SK-N-SH treated with all-trans-retinoic acid at 6 μM for 48 hours (cell line): ENCODE measurements around the gene CACNA1B.

Experiments used
- ATAC-seq: fragments of 200-7000 bp; cut with Tn5 transposase; 3 replicates; pipeline ENCODE4 v1.9.1; 2020; ENCODE audit warnings: mild to moderate bottlenecking, moderate library complexity
- ARNTL ChIP-seq: fragments of 450-650 bp; formaldehyde crosslinking; IDR thresholded peaks from 2 replicates; pipeline ENCODE4 v1.5.0; 2020; ENCODE audit warnings: low read depth, mild to moderate bottlenecking, moderate library complexity, borderline replicate concordance
- CREB5 ChIP-seq: fragments of 250-450 bp; sonication (Bioruptor Pico); IDR thresholded peaks from 2 replicates; pipeline ENCODE4 v1.5.1; 2020; ENCODE audit warnings: low read depth, mild to moderate bottlenecking, moderate library complexity
- CSDC2 ChIP-seq: fragments of 250-450 bp; sonication (Bioruptor Pico); IDR thresholded peaks from 2 replicates; pipeline ENCODE4 v1.5.0; 2020; ENCODE audit warnings: mild to moderate bottlenecking, moderate library complexity
- CSRNP3 ChIP-seq: fragments of 250-450 bp; sonication (Bioruptor Pico); IDR thresholded peaks from 2 replicates; pipeline ENCODE4 v1.5.1; 2021; ENCODE audit warnings: mild to moderate bottlenecking, moderate library complexity
- ESRRG ChIP-seq: fragments of 250-450 bp; sonication (Bioruptor Pico); IDR thresholded peaks from 2 replicates; pipeline ENCODE4 v1.6.1; 2021; ENCODE audit warnings: mild to moderate bottlenecking
- GLIS3 ChIP-seq: fragments of 250-450 bp; sonication (Bioruptor Pico); IDR thresholded peaks from 2 replicates; pipeline ENCODE4 v1.5.0; 2020; ENCODE audit warnings: mild to moderate bottlenecking, moderate library complexity
- ISL1 ChIP-seq: fragments of 250-450 bp; sonication (Bioruptor Pico); IDR thresholded peaks from 2 replicates; pipeline ENCODE4 v2.1.2; 2022; ENCODE audit warnings: mild to moderate bottlenecking, moderate library complexity
- OSR1 ChIP-seq: fragments of 250-450 bp; sonication (Bioruptor Pico); IDR thresholded peaks from 2 replicates; pipeline ENCODE4 v1.8.0; 2022; ENCODE audit warnings: moderate library complexity, mild to moderate bottlenecking, inconsistent platforms
- PATZ1 ChIP-seq: fragments of 250-450 bp; sonication (Bioruptor Pico); IDR thresholded peaks from 2 replicates; pipeline ENCODE4 v1.8.0; 2020; ENCODE audit warnings: mild to moderate bottlenecking, moderate library complexity, borderline replicate concordance
- POU6F1 ChIP-seq: fragments of 250-450 bp; sonication (Bioruptor Pico); IDR thresholded peaks from 2 replicates; pipeline ENCODE4 v1.8.0; 2021; ENCODE audit warnings: low read depth, mild to moderate bottlenecking, moderate library complexity, borderline replicate concordance
- PPARA ChIP-seq: fragments of 250-450 bp; sonication (Bioruptor Pico); IDR thresholded peaks from 2 replicates; pipeline ENCODE4 v1.5.0; 2020; ENCODE audit warnings: mild to moderate bottlenecking, borderline replicate concordance
- RARB ChIP-seq: fragments of 250-450 bp; sonication (Bioruptor Pico); IDR thresholded peaks from 2 replicates; pipeline ENCODE4 v1.8.0; 2021; ENCODE audit warnings: mild to moderate bottlenecking, moderate library complexity
- SNAI2 ChIP-seq: fragments of 250-450 bp; sonication (Bioruptor Pico); IDR thresholded peaks from 2 replicates; pipeline ENCODE4 v1.5.0; 2020; ENCODE audit warnings: mild to moderate bottlenecking, moderate library complexity
- TCF4 ChIP-seq: fragments of 250-450 bp; sonication (Bioruptor Pico); IDR thresholded peaks from 2 replicates; pipeline ENCODE4 v1.8.0; 2021; ENCODE audit warnings: mild to moderate bottlenecking, moderate library complexity, borderline replicate concordance
- TOX ChIP-seq: fragments of 250-450 bp; sonication (Bioruptor Pico); IDR thresholded peaks from 2 replicates; pipeline ENCODE4 v1.8.0; 2021; ENCODE audit warnings: mild to moderate bottlenecking, moderate library complexity, borderline replicate concordance
- TSHZ2 ChIP-seq: fragments of 250-450 bp; sonication (Bioruptor Pico); IDR thresholded peaks from 2 replicates; pipeline ENCODE4 v1.5.0; 2020; ENCODE audit warnings: mild to moderate bottlenecking, moderate library complexity
- ZC3H10 ChIP-seq: fragments of 250-450 bp; sonication (Bioruptor Pico); IDR thresholded peaks from 2 replicates; pipeline ENCODE4 v1.5.1; 2021; ENCODE audit warnings: mild to moderate bottlenecking, moderate library complexity
- ZFP3 ChIP-seq: fragments of 250-450 bp; sonication (Bioruptor Pico); IDR thresholded peaks from 2 replicates; pipeline ENCODE4 v1.5.0; 2020; ENCODE audit warnings: mild to moderate bottlenecking, moderate library complexity
- ZFP30 ChIP-seq: fragments of 450-650 bp; formaldehyde crosslinking; IDR thresholded peaks from 2 replicates; pipeline ENCODE4 v1.5.0; 2022; ENCODE audit warnings: mild to moderate bottlenecking, moderate library complexity
- ZNF565 ChIP-seq: fragments of 450-650 bp; formaldehyde crosslinking; conservative IDR thresholded peaks from 2 replicates; pipeline ENCODE4 v1.5.0; 2020; ENCODE audit warnings: low read depth, mild to moderate bottlenecking, moderate library complexity
- ZNF70 ChIP-seq: fragments of 450-650 bp; formaldehyde crosslinking; IDR thresholded peaks from 2 replicates; pipeline ENCODE4 v1.5.0; 2020; ENCODE audit warnings: mild to moderate bottlenecking, moderate library complexity
- ZNF8 ChIP-seq: fragments of 450-650 bp; formaldehyde crosslinking; IDR thresholded peaks from 2 replicates; pipeline ENCODE4 v1.5.0; 2020; ENCODE audit warnings: mild to moderate bottlenecking, moderate library complexity

CACNA1B gene

GRCh38 chr9:138006576-138007233 is 129.1 kb downstream of the CACNA1B start:
- ATAC-seq: no peak

GRCh38 chr9:138007566-138007917 is 130.0 kb downstream of the CACNA1B start:
- ATAC-seq: no peak
- TF ChIP-seq ARNTL (CRISPR knock-in tag) (no peak), CSDC2 (CRISPR knock-in tag) (no peak), ZNF8 (CRISPR knock-in tag) (no peak), PPARA (CRISPR knock-in tag) (no peak), GLIS3 (no peak), TCF4 (CRISPR knock-in tag) (no peak), ZNF70 (CRISPR knock-in tag) (no peak), TOX (CRISPR knock-in tag) (no peak)

More at GRCh38 chr9:138006576-138007233, 129.1 kb downstream of the CACNA1B start:
- TF ChIP-seq SNAI2 (CRISPR knock-in tag) (no peak), OSR1 (CRISPR knock-in tag) (no peak), PATZ1 (CRISPR knock-in tag) (no peak), ZFP3 (CRISPR knock-in tag) (no peak), CSDC2 (CRISPR knock-in tag) (no peak), ZNF70 (CRISPR knock-in tag) (no peak), POU6F1 (CRISPR knock-in tag) (no peak), ISL1 (CRISPR knock-in tag) (no peak), TOX (CRISPR knock-in tag) (no peak), RARB (CRISPR knock-in tag) (no peak), ESRRG (CRISPR knock-in tag) (no peak), PPARA (CRISPR knock-in tag) (no peak), ZFP30 (CRISPR knock-in tag) (no peak), ZNF8 (CRISPR knock-in tag) (no peak), ZC3H10 (no peak)

- no peak for ATAC-seq
- no peak for TF ChIP-seq RARB (CRISPR knock-in tag)
- no peak for TF ChIP-seq CREB5 (CRISPR knock-in tag)
- no peak for TF ChIP-seq ZFP30 (CRISPR knock-in tag)
- no peak for TF ChIP-seq TOX (CRISPR knock-in tag)
- no peak for TF ChIP-seq CSDC2 (CRISPR knock-in tag)
- TF ChIP-seq SNAI2 (CRISPR knock-in tag): no peak
- TF ChIP-seq ZNF565 (CRISPR knock-in tag): no peak
- TF ChIP-seq ZFP3 (CRISPR knock-in tag): no peak
- no peak for TF ChIP-seq PPARA (CRISPR knock-in tag)
- TF ChIP-seq ARNTL (CRISPR knock-in tag): no peak
- no peak for TF ChIP-seq OSR1 (CRISPR knock-in tag)
- no peak for TF ChIP-seq ISL1 (CRISPR knock-in tag)
- TF ChIP-seq GLIS3: no peak
- no peak for TF ChIP-seq ESRRG (CRISPR knock-in tag)
- no peak for TF ChIP-seq ZNF8 (CRISPR knock-in tag)
- TF ChIP-seq ZNF70 (CRISPR knock-in tag): no peak
- no peak for TF ChIP-seq TSHZ2 (CRISPR knock-in tag)
- no peak for TF ChIP-seq CSRNP3 (CRISPR knock-in tag)
- no peak for TF ChIP-seq TCF4 (CRISPR knock-in tag)
- TF ChIP-seq ZC3H10: no peak
- TF ChIP-seq, all 23 proteins: peak for 0
Observed at GRCh38 chr9:138007918-138008841, 130.6 kb downstream of the CACNA1B start.
